Endothelial cell of umbilical vein (primary cell): ENCODE data around the gene SAXO1. TPM values are rescaled to one million over a fixed set of nuclear protein-coding genes. Genes with fewer than 3 reads are reported as not detected.

Source experiments
- BruUV-seq: library from RNA; stranded (reverse); fragments of 400-500 nt; replicated peaks from 2 replicates; lab custom pipeline; 2021; lab: Mats Ljungman, UMichigan
- CTCF ChIA-PET: fragments of 300-600, 350-600 bp; sonication (Branson Sonifier 250); formaldehyde crosslinking; loops from one replicate; lab custom pipeline; 2021; ENCODE audit warnings: antibody characterized with exemption, inconsistent platforms; lab: Charles Lee
- POLR2A ChIA-PET: fragments of 300-600, 350-600 bp; sonication (Branson Sonifier 250); formaldehyde crosslinking; loops from one replicate; lab custom pipeline; 2021; ENCODE audit warnings: antibody characterized with exemption, inconsistent platforms; lab: Charles Lee
- DNase-seq: peaks from one replicate; pipeline ENCODE4 v3.0.0-alpha.2; 2011; ENCODE audit warnings: low read depth, low spot score
- FAIRE-seq: peaks from 2 replicates; lab custom pipeline; 2011; peaks lifted over from hg19 to GRCh38; lab: Jason Lieb, UNC
- H2AFZ ChIP-seq: 2 replicates; pipeline ENCODE4 v1.6.0; 2012; ENCODE audit warnings: low read depth, low read length, control low read depth, inconsistent platforms
- H3K27ac ChIP-seq: 2 replicates; pipeline ENCODE4 v1.5.1; 2011; ENCODE audit warnings: low read depth, mild to moderate bottlenecking, control low read depth, low read length, moderate library complexity; ENCODE audit not compliant: insufficient read depth
- H3K27me3 ChIP-seq, 2 experiments: 2 replicates each; pipeline versions ENCODE4 v1.6.0 to v1.6.1; 2011; ENCODE audit warnings: low read length in 2 of 2, mixed read lengths in 1 of 2; ENCODE audit not compliant: control insufficient read depth in 2 of 2, insufficient read depth in 2 of 2
- H3K36me3 ChIP-seq, 2 experiments: 2 replicates in 1 of 2; 3 replicates in 1 of 2; pipeline ENCODE4 v1.5.1; 2011; ENCODE audit warnings: low read length in 2 of 2, mild to moderate bottlenecking in 1 of 2, moderate library complexity in 1 of 2; ENCODE audit not compliant: control insufficient read depth in 2 of 2, insufficient read depth in 2 of 2; ENCODE audit errors: extremely low read depth in 1 of 2
- H3K4me1 ChIP-seq: 3 replicates; pipeline ENCODE4 v1.5.1; 2011; ENCODE audit warnings: mild to moderate bottlenecking, low read length; ENCODE audit not compliant: control insufficient read depth, insufficient read depth; ENCODE audit errors: extremely low read depth
- H3K4me2 ChIP-seq: 2 replicates; pipeline ENCODE4 v1.6.1; 2011; ENCODE audit warnings: low read length, control low read depth, mixed read lengths; ENCODE audit not compliant: insufficient read depth
- H3K4me3 ChIP-seq, 3 experiments: fragments of 200-600 bp in 1 of 3; sonication (generic), shearing (Covaris generic) in 1 of 3; replicated peaks in 1 of 3; 2 replicates each; pipeline ENCODE4 v1.5.1; 2011 to 2016; ENCODE audit warnings: control low read depth in 3 of 3, low read length in 3 of 3, mild to moderate bottlenecking in 2 of 3, inconsistent platforms in 1 of 3, low read depth in 1 of 3, moderate library complexity in 1 of 3; ENCODE audit not compliant: insufficient read depth in 1 of 3
- H3K79me2 ChIP-seq: 2 replicates; pipeline ENCODE4 v1.6.0; 2012; ENCODE audit warnings: low read length, inconsistent platforms; ENCODE audit not compliant: control insufficient read depth, insufficient read depth
- H3K9ac ChIP-seq: replicated peaks from 2 replicates; pipeline ENCODE3; 2011; ENCODE audit warnings: low read length, control low read depth; ENCODE audit not compliant: insufficient read depth; ENCODE audit errors: extremely low read depth
- H3K9me1 ChIP-seq: replicated peaks from 3 replicates; pipeline ENCODE4 v1.6.0; 2011; ENCODE audit warnings: mild to moderate bottlenecking, low read length; ENCODE audit not compliant: control insufficient read depth, insufficient read depth; ENCODE audit errors: extremely low read depth
- H3K9me3 ChIP-seq: replicated peaks from 2 replicates; pipeline ENCODE4 v1.5.1; 2012; ENCODE audit warnings: low read length, inconsistent platforms; ENCODE audit not compliant: control insufficient read depth, insufficient read depth
- H4K20me1 ChIP-seq: replicated peaks from 2 replicates; pipeline ENCODE3; 2011; ENCODE audit warnings: mild to moderate bottlenecking, low read length; ENCODE audit not compliant: control insufficient read depth, insufficient read depth; ENCODE audit errors: extremely low read depth
- CTCF ChIP-seq, 2 donors: IDR thresholded peaks; 1 replicate in 1 of 2; 2 replicates in 1 of 2; pipeline ENCODE4 v1.5.1; 2011; ENCODE audit warnings: low read length in 2 of 2, mild to moderate bottlenecking in 2 of 2, moderate library complexity in 2 of 2, control low read depth in 1 of 2, inconsistent platforms in 1 of 2, low read depth in 1 of 2; ENCODE audit not compliant: insufficient read depth in 1 of 2; ENCODE audit errors: extremely low read depth in 1 of 2
- EZH2 ChIP-seq: IDR thresholded peaks from 2 replicates; pipeline ENCODE4 v1.6.1; 2012; ENCODE audit warnings: borderline replicate concordance, low read depth, mild to moderate bottlenecking, moderate library complexity, low read length, inconsistent platforms; ENCODE audit not compliant: severe bottlenecking
- FOS ChIP-seq: IDR thresholded peaks from 2 replicates; pipeline ENCODE4 v1.6.1; 2011; ENCODE audit warnings: mild to moderate bottlenecking, low read length, moderate library complexity, borderline replicate concordance; ENCODE audit not compliant: insufficient read depth
- JUN ChIP-seq: IDR thresholded peaks from 2 replicates; pipeline ENCODE4 v1.6.1; 2011; ENCODE audit warnings: borderline replicate concordance, low read depth; ENCODE audit not compliant: insufficient read length, insufficient read depth
- MAX ChIP-seq: IDR thresholded peaks from 2 replicates; pipeline ENCODE4 v1.6.1; 2011; ENCODE audit not compliant: insufficient read depth, insufficient read length
- MYC ChIP-seq: IDR thresholded peaks from one replicate; pipeline ENCODE4 v1.6.1; 2011; ENCODE audit warnings: mild to moderate bottlenecking, low read depth, low read length
- POLR2A ChIP-seq: IDR thresholded peaks from 2 replicates; pipeline ENCODE4 v1.6.1; 2012; ENCODE audit warnings: low read depth, mild to moderate bottlenecking, control low read depth, low read length
- POLR2AphosphoS5 ChIP-seq: IDR thresholded peaks from 2 replicates; pipeline ENCODE4 v1.6.1; 2012; ENCODE audit warnings: low read depth, mild to moderate bottlenecking, control low read depth, low read length, moderate library complexity; ENCODE audit not compliant: insufficient read depth
- dilution Hi-C: fragments of 300-500 bp; cut with MboI; formaldehyde crosslinking; loops from one replicate; pipeline ENCODE4 v1.15.0; 2019; ENCODE audit warnings: low sequenced_read_pairs; ENCODE audit not compliant: extremely low pct_ligation_motif_present
- intact Hi-C: fragments of 100-400 bp; cut with micrococcal nuclease; formaldehyde crosslinking; loops from one replicate; pipeline ENCODE4 v1.10.0; 2022
- polyA plus RNA-seq, 4 experiments: library from polyadenylated mRNA; depleted of rRNA in 3 of 4; stranded (reverse) in 3 of 4; unstranded in 1 of 4; fragments of >200 nt; gene quantifications; 2 replicates each; pipeline versions ENCODE4 v1.2.1 to v1.2.3, GENCODE V29; 2011 to 2012; ENCODE audit warnings: missing spikeins in 1 of 4
- total RNA-seq: library from RNA; stranded (reverse); gene quantifications from 2 replicates; pipeline ENCODE4 v1.2.3, GENCODE V29; 2021

The SAXO1 gene
- total and polyA plus RNA-seq, 2 donors (not counting 3 experiments of a cell fraction or from before 2014, with no cell fraction given): not detected

GRCh38 chr9:19018201-19018600 lies 14.8 kb downstream of the SAXO1 start:
- FAIRE-seq: no peak
- POLR2A ChIA-PET: no interaction called here
- H3K9ac ChIP-seq: no peak overlapping the region
- no peaks in the 10 kb centered on the region for H3K79me2 ChIP-seq
- H3K4me2 ChIP-seq: no peak overlapping the region
- no peak for DNase-seq
- H3K4me3 ChIP-seq: no peak overlapping the region
- H3K9me3 ChIP-seq: no peaks in the 10 kb centered on the region
- H3K36me3 ChIP-seq: no peaks in the 10 kb centered on the region
- no peak overlapping the region for H2AFZ ChIP-seq
- no peaks in the 10 kb centered on the region for H3K9me1 ChIP-seq
- no TSS peak for BruUV-seq
- CTCF ChIA-PET: interaction anchor here (0.7 to 1.0 kb wide), 2 partner anchors 10 to 439 kb away, joined by 3 read pairs; no protein-coding TSS in a partner anchor
- TF ChIP-seq JUN: no peak
- TF ChIP-seq MAX: no peak
- TF ChIP-seq MYC: no peak
- no peak for TF ChIP-seq FOS
- no peak for TF ChIP-seq CTCF (IDR thresholded peaks at IDR 0.05; ENCODE audit: extremely low read depth in 1 of 2, insufficient read depth in 1 of 2, low read depth in 1 of 2, low read length in 2 of 2)
- no peak for TF ChIP-seq POLR2AphosphoS5
- no peak for TF ChIP-seq EZH2
- no peak for TF ChIP-seq POLR2A
- H4K20me1 ChIP-seq: no peaks in the 10 kb centered on the region
- dilution Hi-C loops: no loop called here
- H3K4me1 ChIP-seq: no peaks in the 10 kb centered on the region
- H3K27me3 ChIP-seq: no peaks in the 10 kb centered on the region
- intact Hi-C loops: no loop called here
- H3K27ac ChIP-seq: no peak overlapping the region
